PC-9 (cell line): Measurements from ENCODE around the gene GPR63. TPM values are rescaled to one million over a fixed set of nuclear protein-coding genes. Genes with fewer than 3 reads are reported as not detected.

Experiments
- BruUV-seq: library from RNA; stranded (reverse); fragments of 400-500 nt; replicated peaks from 2 replicates; lab custom pipeline; 2021; lab: Mats Ljungman, UMichigan
- CTCF ChIA-PET: fragments of 300-600 bp; sonication (Branson Sonifier 250); formaldehyde crosslinking; loops from one replicate; lab custom pipeline; 2022; ENCODE audit warnings: antibody characterized with exemption; lab: Charles Lee
- POLR2A ChIA-PET: fragments of 300-600 bp; sonication (Branson Sonifier 250); formaldehyde crosslinking; loops from one replicate; lab custom pipeline; 2022; ENCODE audit warnings: antibody characterized with exemption; ENCODE audit not compliant: unreplicated experiment; lab: Charles Lee
- DNase-seq, 2 experiments: peaks; one replicate each; pipeline versions ENCODE4 v3.0.0 to v3.0.0-alpha.2; 2015 to 2022; ENCODE audit warnings: mixed read lengths in 1 of 2
- H2AFZ ChIP-seq: fragments of 200-600 bp; sonication (generic); 2 replicates; pipeline ENCODE4 v1.8.1; 2017; ENCODE audit warnings: antibody characterized with exemption
- H3F3A ChIP-seq: fragments of 200-600 bp; sonication (generic); 2 replicates; pipeline ENCODE4 v1.8.1; 2017; ENCODE audit warnings: antibody characterized with exemption, mild to moderate bottlenecking, low read depth; ENCODE audit not compliant: insufficient read depth
- H3K27ac ChIP-seq: fragments of 200-600 bp; sonication (generic); 2 replicates; pipeline ENCODE4 v1.6.1; 2016; ENCODE audit warnings: mixed run types
- H3K27me3 ChIP-seq: fragments of 200-600 bp; sonication (generic); 2 replicates; pipeline ENCODE4 v1.6.1; 2016; ENCODE audit warnings: low read depth, mixed run types; ENCODE audit not compliant: insufficient read depth
- H3K36me3 ChIP-seq: fragments of 200-600 bp; sonication (generic); 2 replicates; pipeline ENCODE4 v1.6.1; 2016; ENCODE audit warnings: low read depth, mixed run types
- H3K4me1 ChIP-seq: fragments of 200-600 bp; sonication (generic); replicated peaks from 2 replicates; pipeline ENCODE4 v1.6.1; 2016; ENCODE audit warnings: mixed run types; ENCODE audit not compliant: insufficient read depth
- H3K4me2 ChIP-seq: fragments of 200-600 bp; sonication (generic); 2 replicates; pipeline ENCODE4 v1.6.1; 2017; ENCODE audit warnings: mixed run types
- H3K4me3 ChIP-seq: fragments of 200-600 bp; sonication (generic); 2 replicates; pipeline ENCODE4 v1.6.1; 2016; ENCODE audit warnings: mixed run types
- H3K79me2 ChIP-seq: fragments of 200-600 bp; sonication (generic); 2 replicates; pipeline ENCODE4 v1.6.1; 2017; ENCODE audit warnings: low read depth, mixed run types
- H3K9me2 ChIP-seq: fragments of 200-600 bp; sonication (generic); 2 replicates; pipeline ENCODE4 v1.8.1; 2017; ENCODE audit warnings: mild to moderate bottlenecking; ENCODE audit not compliant: insufficient read depth
- H3K9me3 ChIP-seq: fragments of 200-600 bp; sonication (generic); 2 replicates; pipeline ENCODE4 v1.8.1; 2016; ENCODE audit warnings: low read depth; ENCODE audit not compliant: insufficient read depth
- H4K20me1 ChIP-seq: fragments of 200-600 bp; sonication (generic); 2 replicates; pipeline ENCODE4 v1.8.1; 2017; ENCODE audit not compliant: insufficient read depth
- CTCF ChIP-seq: fragments of 200-600 bp; sonication (generic); conservative IDR thresholded peaks from 2 replicates; pipeline ENCODE4 v1.6.1; 2017; ENCODE audit warnings: mixed run types, antibody characterized with exemption, mild to moderate bottlenecking, moderate library complexity
- EZH2 ChIP-seq: fragments of 200-600 bp; sonication (generic); IDR thresholded peaks from 2 replicates; pipeline ENCODE4 v1.8.0; 2017; ENCODE audit warnings: antibody characterized with exemption, low read depth
- intact Hi-C: fragments of 100-400 bp; cut with micrococcal nuclease; formaldehyde crosslinking; loops from one replicate; pipeline ENCODE4 v1.10.0; 2022; ENCODE audit not compliant: unreplicated experiment
- total RNA-seq: library from RNA; stranded (reverse); gene quantifications from 2 replicates; pipeline ENCODE4 v1.2.3, GENCODE V29; 2021

Gene GPR63
- total RNA-seq, 1 experiment from 2014 or later = 1.9 TPM

- Histone ChIP-seq H3K27me3 (no peaks in the 10 kb centered on the region), H3K79me2 (no peaks in the 10 kb centered on the region), H3K9me2 (no peaks in the 10 kb centered on the region), H3K4me1 (no peaks in the 10 kb centered on the region), H3K4me3 (no peak overlapping the region), H3K4me2 (no peak overlapping the region), H4K20me1 (0 out of 2 replicates have a peak, but pooled peaks cover 3% of the 10 kb centered on the region), H3K27ac (no peak overlapping the region), H3F3A (no peaks in the 10 kb centered on the region), H3K9me3 (no peaks in the 10 kb centered on the region), H2AFZ (no peak overlapping the region), H3K36me3 (no peaks in the 10 kb centered on the region)
- no peak for TF ChIP-seq EZH2
- no peak for TF ChIP-seq CTCF
- no peak for DNase-seq
- ChIA-PET CTCF (no interaction called here), POLR2A (no interaction called here)
- no TSS peak for BruUV-seq
- intact Hi-C loops = no loop called here
Observed at GRCh38 chr6:96814625-96815024, 22.7 kb downstream of the GPR63 start.

- no peak overlapping the region for H3K4me2 ChIP-seq
- H3K79me2 ChIP-seq = no peaks in the 10 kb centered on the region
- no TSS peak for BruUV-seq
- no peaks in the 10 kb centered on the region for H3K9me2 ChIP-seq
- ChIA-PET CTCF (no interaction called here), POLR2A (no interaction called here)
- TF ChIP-seq CTCF (no peak), EZH2 (no peak)
- H3K9me3 ChIP-seq = no peaks in the 10 kb centered on the region
- no peaks in the 10 kb centered on the region for H3K27me3 ChIP-seq
- H3F3A ChIP-seq = no peaks in the 10 kb centered on the region
- no peak for DNase-seq
- H3K4me1 ChIP-seq = no peaks in the 10 kb centered on the region
- H2AFZ ChIP-seq = no peak overlapping the region
- H3K4me3 ChIP-seq = no peak overlapping the region
- intact Hi-C loops = no loop called here
- no peaks in the 10 kb centered on the region for H4K20me1 ChIP-seq
- H3K36me3 ChIP-seq = no peaks in the 10 kb centered on the region
- H3K27ac ChIP-seq = no peak overlapping the region
Observed at GRCh38 chr6:96812077-96812703, 25.1 kb downstream of the GPR63 start.

- ChIA-PET POLR2A (no interaction called here), CTCF (no interaction called here)
- Histone ChIP-seq H2AFZ (no peak overlapping the region), H3K4me1 (no peaks in the 10 kb centered on the region), H3F3A (no peaks in the 10 kb centered on the region), H3K9me3 (no peaks in the 10 kb centered on the region), H3K27ac (no peak overlapping the region), H3K9me2 (no peaks in the 10 kb centered on the region), H3K36me3 (no peaks in the 10 kb centered on the region), H3K4me2 (no peak overlapping the region), H3K79me2 (no peaks in the 10 kb centered on the region), H3K27me3 (no peaks in the 10 kb centered on the region), H4K20me1 (no peaks in the 10 kb centered on the region), H3K4me3 (no peak overlapping the region)
- intact Hi-C loops = no loop called here
- BruUV-seq = no TSS peak
- TF ChIP-seq CTCF (no peak), EZH2 (no peak)
- no peak for DNase-seq
Observed at GRCh38 chr6:96811670-96812069, 25.6 kb downstream of the GPR63 start.
